ENCODE data around the gene RAB12. TPM values are rescaled to one million over a fixed set of nuclear protein-coding genes. Genes with fewer than 3 reads are reported as not detected.

The RAB12 gene
- total RNA-seq, 2 donors from 2014 or later: 22.0 to 27.0 TPM

DNA sequence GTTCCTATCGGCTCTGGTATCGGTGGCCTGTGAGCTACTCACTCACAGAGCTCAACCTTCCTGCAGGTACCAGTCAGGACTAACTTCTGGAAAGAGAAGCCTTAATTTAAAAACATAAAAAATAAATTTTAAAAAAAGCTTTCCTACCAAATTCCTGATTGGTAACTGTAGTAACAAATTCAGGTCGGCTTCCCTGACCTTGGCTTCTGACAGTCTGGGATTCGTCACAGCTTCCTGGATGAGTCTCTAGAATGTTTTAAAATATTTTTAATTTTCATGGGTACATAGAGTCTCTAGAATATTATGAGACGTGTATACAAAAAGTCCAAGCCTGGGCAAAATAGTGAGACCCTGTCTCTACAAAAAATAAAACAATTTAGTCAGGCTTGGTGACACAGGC, 51.1 kb downstream of the RAB12 start:
- H3K9me3 Mint-ChIP-seq: no peaks in the 10 kb centered on the region
- DNase-seq: no peak
- no peaks in the 10 kb centered on the region for H3K36me3 Mint-ChIP-seq (ENCODE audit: low read depth)
- no peak overlapping the region for H3K27ac Mint-ChIP-seq
- no peaks in the 10 kb centered on the region for H3K9me3 ChIP-seq (ENCODE audit: control insufficient read depth, low read length)
- H3K4me3 ChIP-seq (ENCODE audit: low read length): no peak overlapping the region
- peaks cover 12% of the 10 kb centered on the region for H3K4me1 ChIP-seq (ENCODE audit: control insufficient read depth, insufficient read depth, low read length)
- H3K9ac ChIP-seq (ENCODE audit: extremely low read depth, low read length, poor library complexity, severe bottlenecking): no peak overlapping the region
- H3K36me3 ChIP-seq (ENCODE audit: control insufficient read depth, insufficient read depth, low read length): no peaks in the 10 kb centered on the region
- H3K4me1 Mint-ChIP-seq: peaks cover 33% of the 10 kb centered on the region
- H3K27ac ChIP-seq (ENCODE audit: low read depth, low read length): no peak overlapping the region
- peaks cover 6% of the 10 kb centered on the region for H3K27me3 ChIP-seq (ENCODE audit: control insufficient read depth, insufficient read depth, low read length, poor library complexity, severe bottlenecking)
- no peak overlapping the region for H3K4me3 Mint-ChIP-seq
- WGBS, 2 experiments (ENCODE audit: insufficient coverage in 1 of 2, insufficient read length in 1 of 2): 79 to 91% methylated on average over 4 to 5 of the region's 5 CpGs
- H3K27me3 Mint-ChIP-seq (ENCODE audit: insufficient read depth): peaks cover 18% of the 10 kb centered on the region
- TF ChIP-seq CTCF (conservative IDR thresholded peaks at IDR 0.05): no peak

- Histone ChIP-seq H3K4me1 (ENCODE audit: control insufficient read depth, insufficient read depth, low read length) (peaks cover 12% of the 10 kb centered on the region), H3K4me3 (ENCODE audit: low read length) (peak overlapping the region; percentile 52), H3K9me3 (ENCODE audit: control insufficient read depth, low read length) (no peaks in the 10 kb centered on the region), H3K9ac (ENCODE audit: extremely low read depth, low read length, poor library complexity, severe bottlenecking) (no peak overlapping the region), H3K27ac (ENCODE audit: low read depth, low read length) (peak overlapping the region; percentile 98), H3K36me3 (ENCODE audit: control insufficient read depth, insufficient read depth, low read length) (no peaks in the 10 kb centered on the region), H3K27me3 (ENCODE audit: control insufficient read depth, insufficient read depth, low read length, poor library complexity, severe bottlenecking) (no peaks in the 10 kb centered on the region)
- Mint-ChIP-seq H3K9me3 (no peaks in the 10 kb centered on the region), H3K27me3 (ENCODE audit: insufficient read depth) (peaks cover 13% of the 10 kb centered on the region), H3K4me3 (peak overlapping the region; percentile 19), H3K4me1 (peaks cover 30% of the 10 kb centered on the region), H3K36me3 (ENCODE audit: low read depth) (no peaks in the 10 kb centered on the region), H3K27ac (peak overlapping the region; percentile 65)
- DNase-seq: peak; percentile 96
- no peak for TF ChIP-seq CTCF (conservative IDR thresholded peaks at IDR 0.05)
- 4 to 5% methylated on average over 13 to 18 of the region's 18 CpGs for WGBS, 2 experiments (ENCODE audit: insufficient coverage in 1 of 2, insufficient read length in 1 of 2)
Measured at GRCh38 chr18:8661754-8662559, 52.7 kb downstream of the RAB12 start.

- H3K27ac Mint-ChIP-seq: no peak overlapping the region
- WGBS, 2 experiments (ENCODE audit: insufficient coverage in 1 of 2, insufficient read length in 1 of 2): 56 to 68% methylated on average over 9 to 20 of the region's 20 CpGs
Measured at GRCh38 chr18:8662560-8663255, 53.5 kb downstream of the RAB12 start.

More at GRCh38 chr18:8662560-8663255, 53.5 kb downstream of the RAB12 start:
- Histone ChIP-seq H3K36me3 (ENCODE audit: control insufficient read depth, insufficient read depth, low read length) (no peaks in the 10 kb centered on the region), H3K4me1 (ENCODE audit: control insufficient read depth, insufficient read depth, low read length) (peaks cover 12% of the 10 kb centered on the region), H3K4me3 (ENCODE audit: low read length) (no peak overlapping the region), H3K9ac (ENCODE audit: extremely low read depth, low read length, poor library complexity, severe bottlenecking) (no peak overlapping the region), H3K27me3 (ENCODE audit: control insufficient read depth, insufficient read depth, low read length, poor library complexity, severe bottlenecking) (no peaks in the 10 kb centered on the region), H3K27ac (ENCODE audit: low read depth, low read length) (peak overlapping the region; percentile 98), H3K9me3 (ENCODE audit: control insufficient read depth, low read length) (no peaks in the 10 kb centered on the region)
- Mint-ChIP-seq H3K27me3 (ENCODE audit: insufficient read depth) (peaks cover 13% of the 10 kb centered on the region), H3K36me3 (ENCODE audit: low read depth) (no peaks in the 10 kb centered on the region), H3K4me1 (peaks cover 26% of the 10 kb centered on the region), H3K4me3 (peak overlapping the region; percentile 19), H3K9me3 (no peaks in the 10 kb centered on the region)
- TF ChIP-seq CTCF (conservative IDR thresholded peaks at IDR 0.05): no peak
- DNase-seq: peak; percentile 77

Measured in endodermal cell (in vitro differentiated cells).